Vagina (tissue), 2 donors: ENCODE results near the gene TPCN2.

Experiments
- POLR2A ChIP-seq, 2 donors: fragments of 450-650 bp; IDR thresholded peaks; one replicate each; pipeline ENCODE4 v1.6.1; 2017; ENCODE audit warnings: antibody characterized with exemption in 2 of 2, mild to moderate bottlenecking in 2 of 2, moderate library complexity in 2 of 2
- TF ChIP-seq, protein P1 (sequence below), 3 experiments: fragments of 450-650 bp in 2 of 3; fragments of 200-600 bp in 1 of 3; sonication (generic) in 1 of 3; IDR thresholded peaks; one replicate each; pipeline ENCODE4 v1.5.1; 2017 to 2019; ENCODE audit warnings: antibody characterized with exemption in 3 of 3, mild to moderate bottlenecking in 2 of 3, moderate library complexity in 2 of 3

DNA sequence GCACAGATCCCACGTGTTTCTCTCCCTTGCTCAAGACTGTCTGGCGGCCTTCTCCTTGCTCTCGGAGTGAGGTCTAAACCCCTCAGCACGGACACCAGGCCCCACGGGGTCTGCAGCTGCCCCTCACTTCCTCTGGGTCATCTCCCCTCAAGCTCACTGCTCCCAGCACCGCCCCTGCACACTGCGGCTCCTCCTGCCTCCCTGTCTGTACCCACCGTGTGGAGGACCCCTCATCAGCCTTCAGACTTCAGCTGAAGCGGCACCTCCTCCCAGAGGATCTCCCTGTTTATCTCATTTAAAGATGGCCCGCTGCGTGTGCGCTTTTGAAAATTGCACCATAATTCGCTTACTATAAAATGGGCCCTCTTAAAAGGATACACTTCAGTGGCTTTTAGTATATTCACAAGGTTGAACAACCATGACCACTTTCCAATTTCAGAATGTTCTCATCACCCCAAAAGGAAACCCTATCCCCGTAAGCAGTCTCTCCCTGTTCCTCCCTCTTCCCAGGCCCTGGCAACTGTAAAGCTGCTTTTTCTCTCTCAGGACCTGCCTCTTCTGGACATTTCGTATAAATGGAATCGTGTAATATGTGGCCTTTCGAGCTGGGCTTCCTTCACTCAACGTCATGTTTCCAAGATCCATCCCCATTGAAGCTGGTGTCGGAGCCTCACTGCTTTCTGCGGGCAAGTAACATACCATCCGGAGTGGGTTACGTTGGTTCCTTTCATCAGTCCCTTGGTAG, 14.4 kb upstream of the TPCN2 start:
- TF ChIP-seq, protein P1, sequence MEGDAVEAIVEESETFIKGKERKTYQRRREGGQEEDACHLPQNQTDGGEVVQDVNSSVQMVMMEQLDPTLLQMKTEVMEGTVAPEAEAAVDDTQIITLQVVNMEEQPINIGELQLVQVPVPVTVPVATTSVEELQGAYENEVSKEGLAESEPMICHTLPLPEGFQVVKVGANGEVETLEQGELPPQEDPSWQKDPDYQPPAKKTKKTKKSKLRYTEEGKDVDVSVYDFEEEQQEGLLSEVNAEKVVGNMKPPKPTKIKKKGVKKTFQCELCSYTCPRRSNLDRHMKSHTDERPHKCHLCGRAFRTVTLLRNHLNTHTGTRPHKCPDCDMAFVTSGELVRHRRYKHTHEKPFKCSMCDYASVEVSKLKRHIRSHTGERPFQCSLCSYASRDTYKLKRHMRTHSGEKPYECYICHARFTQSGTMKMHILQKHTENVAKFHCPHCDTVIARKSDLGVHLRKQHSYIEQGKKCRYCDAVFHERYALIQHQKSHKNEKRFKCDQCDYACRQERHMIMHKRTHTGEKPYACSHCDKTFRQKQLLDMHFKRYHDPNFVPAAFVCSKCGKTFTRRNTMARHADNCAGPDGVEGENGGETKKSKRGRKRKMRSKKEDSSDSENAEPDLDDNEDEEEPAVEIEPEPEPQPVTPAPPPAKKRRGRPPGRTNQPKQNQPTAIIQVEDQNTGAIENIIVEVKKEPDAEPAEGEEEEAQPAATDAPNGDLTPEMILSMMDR (IDR thresholded peaks at IDR 0.05), result no peak
- no peak for TF ChIP-seq POLR2A (IDR thresholded peaks at IDR 0.05)
